Effector memory CD4-positive, alpha-beta T cell (primary cell): Measurements from ENCODE around the gene GRIA3.
"Not testable (repeated sequence)": the region's sequence is repeated elsewhere in the genome, so short reads cannot be mapped to it uniquely, and the experiment has no call there.

Source experiments
- DNase-seq, 3 donors: peaks; one replicate each; pipeline ENCODE4 v3.0.0-alpha.2; 2020
- H3K27ac ChIP-seq: 2 replicates; pipeline ENCODE4 v1.7.0; 2013; ENCODE audit warnings: mild to moderate bottlenecking, low read length, moderate library complexity; ENCODE audit not compliant: insufficient read depth, poor library complexity, severe bottlenecking
- H3K27me3 ChIP-seq: replicated peaks from 2 replicates; pipeline ENCODE4 v1.7.0; 2013; ENCODE audit warnings: mild to moderate bottlenecking, low read length; ENCODE audit not compliant: insufficient read depth, control insufficient read depth, poor library complexity, severe bottlenecking
- H3K36me3 ChIP-seq: 2 replicates; pipeline ENCODE4 v1.7.0; 2013; ENCODE audit warnings: mild to moderate bottlenecking, low read length, moderate library complexity; ENCODE audit not compliant: control insufficient read depth, insufficient read depth
- H3K4me1 ChIP-seq: 2 replicates; pipeline ENCODE4 v1.7.0; 2013; ENCODE audit warnings: low read length, mild to moderate bottlenecking; ENCODE audit not compliant: control insufficient read depth, insufficient read depth, poor library complexity, severe bottlenecking
- H3K4me3 ChIP-seq: 2 replicates; pipeline ENCODE4 v1.7.0; 2013; ENCODE audit warnings: low read length, low read depth, mild to moderate bottlenecking; ENCODE audit not compliant: insufficient read depth, poor library complexity, severe bottlenecking
- H3K9me3 ChIP-seq: 2 replicates; pipeline ENCODE4 v1.7.0; 2013; ENCODE audit warnings: mild to moderate bottlenecking, low read length, moderate library complexity; ENCODE audit not compliant: control insufficient read depth

The GRIA3 gene

GRCh38 chrX:123425904-123426303 is 241.8 kb downstream of the GRIA3 start:
- Histone ChIP-seq H3K36me3 (no peaks in the 10 kb centered on the region), H3K27me3 (no peaks in the 10 kb centered on the region), H3K4me3 (no peak overlapping the region), H3K4me1 (no peaks in the 10 kb centered on the region), H3K9me3 (no peaks in the 10 kb centered on the region), H3K27ac (no peak overlapping the region)
- DNase-seq: no peak

- no peaks in the 10 kb centered on the region for H3K4me1 ChIP-seq
- no peaks in the 10 kb centered on the region for H3K36me3 ChIP-seq
- H3K27ac ChIP-seq: no peak overlapping the region
- H3K27me3 ChIP-seq: no peaks in the 10 kb centered on the region
- H3K4me3 ChIP-seq: no peak overlapping the region
- no peak for DNase-seq
- no peaks in the 10 kb centered on the region for H3K9me3 ChIP-seq
Measured at GRCh38 chrX:123432361-123433150, 248.5 kb downstream of the GRIA3 start.

GRCh38 chrX:123436512-123437136 is 252.5 kb downstream of the GRIA3 start:
- H3K4me1 ChIP-seq: no peaks in the 10 kb centered on the region
- DNase-seq: no peak
- no peak overlapping the region for H3K4me3 ChIP-seq
- H3K27ac ChIP-seq: no peak overlapping the region
- H3K9me3 ChIP-seq: no peaks in the 10 kb centered on the region
- no peaks in the 10 kb centered on the region for H3K27me3 ChIP-seq
- no peaks in the 10 kb centered on the region for H3K36me3 ChIP-seq

GRCh38 chrX:123439926-123440325 is 255.8 kb downstream of the GRIA3 start:
- H3K27ac ChIP-seq, H3K27me3 ChIP-seq, H3K4me3 ChIP-seq: not testable (repeated sequence)

GRCh38 chrX:123442764-123443163 is 258.7 kb downstream of the GRIA3 start:
- Histone ChIP-seq H3K9me3 (no peaks in the 10 kb centered on the region), H3K4me3 (no peak overlapping the region), H3K36me3 (no peaks in the 10 kb centered on the region), H3K27me3 (no peaks in the 10 kb centered on the region), H3K27ac (no peak overlapping the region), H3K4me1 (no peaks in the 10 kb centered on the region)
- no peak for DNase-seq

More at GRCh38 chrX:123439926-123440325, 255.8 kb downstream of the GRIA3 start:
- not testable (repeated sequence) for H3K9me3 ChIP-seq, H3K4me1 ChIP-seq, DNase-seq, H3K36me3 ChIP-seq

- no peaks in the 10 kb centered on the region for H3K4me1 ChIP-seq
- no peaks in the 10 kb centered on the region for H3K9me3 ChIP-seq
- no peaks in the 10 kb centered on the region for H3K27me3 ChIP-seq
- no peak for DNase-seq
- H3K36me3 ChIP-seq: no peaks in the 10 kb centered on the region
- H3K27ac ChIP-seq: no peak overlapping the region
- no peak overlapping the region for H3K4me3 ChIP-seq
Measured at GRCh38 chrX:123447506-123447905, 263.4 kb downstream of the GRIA3 start.

- H3K9me3 ChIP-seq: no peaks in the 10 kb centered on the region
- H3K27ac ChIP-seq: no peak overlapping the region
- no peaks in the 10 kb centered on the region for H3K36me3 ChIP-seq
- no peak overlapping the region for H3K4me3 ChIP-seq
- no peaks in the 10 kb centered on the region for H3K4me1 ChIP-seq
- no peaks in the 10 kb centered on the region for H3K27me3 ChIP-seq
- DNase-seq: no peak
Measured at GRCh38 chrX:123449335-123449734, 265.3 kb downstream of the GRIA3 start.

GRCh38 chrX:123450222-123450621 is 266.1 kb downstream of the GRIA3 start:
- H3K27me3 ChIP-seq: no peaks in the 10 kb centered on the region
- H3K9me3 ChIP-seq: no peaks in the 10 kb centered on the region
- H3K4me3 ChIP-seq: no peak overlapping the region
- no peaks in the 10 kb centered on the region for H3K4me1 ChIP-seq
- no peaks in the 10 kb centered on the region for H3K36me3 ChIP-seq
- DNase-seq: no peak
- no peak overlapping the region for H3K27ac ChIP-seq

- H3K9me3 ChIP-seq: no peaks in the 10 kb centered on the region
- H3K36me3 ChIP-seq: no peaks in the 10 kb centered on the region
- no peaks in the 10 kb centered on the region for H3K4me1 ChIP-seq
- H3K27me3 ChIP-seq: no peaks in the 10 kb centered on the region
- H3K4me3 ChIP-seq: no peak overlapping the region
- H3K27ac ChIP-seq: no peak overlapping the region
- DNase-seq: no peak
Measured at GRCh38 chrX:123454712-123455431, 270.8 kb downstream of the GRIA3 start.

- H3K4me3 ChIP-seq: no peak overlapping the region
- no peak for DNase-seq
- no peaks in the 10 kb centered on the region for H3K27me3 ChIP-seq
- no peaks in the 10 kb centered on the region for H3K9me3 ChIP-seq
- H3K4me1 ChIP-seq: no peaks in the 10 kb centered on the region
- no peak overlapping the region for H3K27ac ChIP-seq
- no peaks in the 10 kb centered on the region for H3K36me3 ChIP-seq
Measured at GRCh38 chrX:123455693-123456092, 271.6 kb downstream of the GRIA3 start.
